Tibial artery (tissue), 4 donors: ENCODE results near the gene PLXNA4.

Source experiments
- DNase-seq, 2 donors: peaks; one replicate each; pipeline ENCODE4 v3.0.0-alpha.2; 2019
- H3K27ac ChIP-seq, 2 donors: fragments of 200-600 bp; sonication (generic) in 1 of 2; 1 replicate in 1 of 2; 2 replicates in 1 of 2; pipeline ENCODE4 v1.5.1; 2018 to 2019; ENCODE audit warnings: mild to moderate bottlenecking in 1 of 2
- H3K27me3 ChIP-seq, 2 donors: fragments of 200-600 bp; sonication (generic) in 1 of 2; one replicate each; pipeline versions ENCODE4 v1.5.1 to v1.6.0; 2016 to 2019
- H3K36me3 ChIP-seq, 3 donors: fragments of 200-600 bp; sonication (generic) in 2 of 3; one replicate each; pipeline ENCODE4 v1.5.1; 2016 to 2019; ENCODE audit warnings: mild to moderate bottlenecking in 2 of 3
- H3K4me1 ChIP-seq, 4 donors: fragments of 200-600 bp; sonication (generic) in 2 of 4; 1 replicate in 3 of 4; 2 replicates in 1 of 4; pipeline ENCODE4 v1.5.1; 2016 to 2019
- H3K4me3 ChIP-seq, 2 donors: fragments of 200-600 bp; sonication (generic) in 1 of 2; 1 replicate in 1 of 2; 2 replicates in 1 of 2; pipeline ENCODE4 v1.5.1; 2018 to 2019; ENCODE audit warnings: mild to moderate bottlenecking in 2 of 2
- H3K9me3 ChIP-seq, 3 donors: fragments of 200-600 bp; sonication (generic) in 1 of 3; one replicate each; pipeline ENCODE4 v1.5.1; 2016 to 2019
- CTCF ChIP-seq, 2 experiments: fragments of 200-600 bp in 1 of 2; fragments of 450-650 bp in 1 of 2; IDR thresholded peaks; one replicate each; pipeline ENCODE4 v1.5.1; 2017 to 2019; ENCODE audit warnings: antibody characterized with exemption in 2 of 2, mild to moderate bottlenecking in 1 of 2, moderate library complexity in 1 of 2
- intact Hi-C: fragments of 100-400 bp; cut with DNase I; formaldehyde crosslinking; loops from one replicate; pipeline ENCODE4 v1.15.0; 2023; ENCODE audit warnings: low total_unique reads

The PLXNA4 gene

DNA sequence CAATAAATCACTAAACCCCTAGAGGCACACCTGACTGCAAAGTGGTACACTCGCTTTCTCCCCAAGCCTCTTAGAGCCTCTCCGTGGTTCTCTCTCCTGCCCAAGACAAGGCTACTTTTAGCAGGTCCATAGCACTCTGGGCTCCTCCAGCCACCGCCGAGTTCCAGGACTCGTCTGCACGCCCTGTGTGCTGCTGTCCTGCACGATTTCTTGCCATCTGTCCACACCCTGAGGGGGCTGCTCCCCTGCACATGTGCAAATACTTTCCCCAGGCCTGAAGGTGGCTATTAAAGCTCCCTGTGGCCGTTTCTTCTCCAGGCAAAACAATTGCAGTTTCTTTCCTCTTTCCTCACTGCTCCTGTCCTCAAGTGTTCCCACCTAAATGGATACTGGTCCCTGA is 414.3 kb downstream of the PLXNA4 start:
- DNase-seq, result no peak
- Histone ChIP-seq H3K36me3 (peaks cover 0 to 5% (median 0%) of the 10 kb centered on the region in 3 donors), H3K9me3 (no peaks in the 10 kb centered on the region), H3K4me1 (peaks cover 0 to 19% (median 17%) of the 10 kb centered on the region in 4 donors), H3K27me3 (no peaks in the 10 kb centered on the region), H3K4me3 (no peak overlapping the region), H3K27ac (no peak overlapping the region)
- intact Hi-C loops, result no loop called here
- no peak for TF ChIP-seq CTCF (IDR thresholded peaks at IDR 0.05)

DNA sequence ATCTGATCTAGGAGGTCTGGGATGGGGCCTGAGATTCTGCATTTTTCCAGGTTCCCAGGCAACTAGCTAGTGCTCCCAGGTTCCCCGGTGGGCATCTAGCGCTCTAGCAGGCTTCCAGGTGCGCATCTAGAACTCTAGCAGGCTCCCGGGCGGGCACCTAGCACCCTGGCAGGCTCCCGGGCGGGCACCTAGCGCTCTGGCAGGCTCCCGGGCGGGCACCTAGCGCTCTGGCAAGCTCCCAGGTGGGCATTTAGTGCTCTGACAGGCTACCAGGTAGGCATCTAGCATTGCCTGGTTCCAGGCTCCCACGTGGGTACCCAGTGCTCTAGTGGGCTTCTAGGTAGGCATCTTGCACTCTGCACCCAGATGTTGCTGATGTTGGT is 414.7 kb downstream of the PLXNA4 start:
- H3K4me3 ChIP-seq, result no peak overlapping the region
- H3K9me3 ChIP-seq, result no peaks in the 10 kb centered on the region
- intact Hi-C loops, result no loop called here
- H3K27ac ChIP-seq, result no peak overlapping the region
- H3K4me1 ChIP-seq, result peaks cover 0 to 19% (median 17%) of the 10 kb centered on the region in 4 donors
- H3K27me3 ChIP-seq, result no peaks in the 10 kb centered on the region
- no peak for DNase-seq
- peaks cover 0 to 5% (median 0%) of the 10 kb centered on the region in 3 donors for H3K36me3 ChIP-seq
- no peak for TF ChIP-seq CTCF (IDR thresholded peaks at IDR 0.05)

- H3K27me3 ChIP-seq, result no peaks in the 10 kb centered on the region
- intact Hi-C loops, result no loop called here
- peaks cover 0 to 19% (median 17%) of the 10 kb centered on the region in 4 donors for H3K4me1 ChIP-seq
- peaks cover 0 to 5% (median 0%) of the 10 kb centered on the region in 3 donors for H3K36me3 ChIP-seq
- H3K9me3 ChIP-seq, result no peaks in the 10 kb centered on the region
- H3K4me3 ChIP-seq, result no peak overlapping the region
- no peak for TF ChIP-seq CTCF (IDR thresholded peaks at IDR 0.05)
- H3K27ac ChIP-seq, result no peak overlapping the region
- DNase-seq, result no peak
These were observed 415.4 kb downstream of the PLXNA4 start for GRCh38 chr7:132160611-132161532.

DNA sequence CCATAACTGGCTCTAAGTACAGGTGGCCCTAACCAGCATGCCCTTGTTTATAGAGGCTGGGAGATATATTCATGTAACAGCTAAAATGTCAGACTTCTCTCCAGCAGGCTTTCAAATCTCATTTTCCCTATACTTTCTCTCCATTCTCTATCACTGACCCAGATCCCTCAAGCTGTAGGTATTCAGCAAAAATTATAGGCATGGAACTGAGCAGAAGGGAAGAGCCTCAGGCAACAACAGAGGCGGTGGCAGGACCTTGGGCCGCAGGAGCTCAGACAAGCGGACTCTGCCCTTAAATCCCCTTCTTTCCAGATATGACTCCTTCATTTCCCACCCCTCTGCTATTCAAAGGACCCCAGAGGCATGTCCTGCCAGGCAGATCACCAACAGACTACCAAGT is 417.4 kb downstream of the PLXNA4 start:
- intact Hi-C loops, result loop anchor here (10.0 kb wide), 1 partner anchor 214 kb away; no protein-coding TSS in a partner anchor
- Histone ChIP-seq H3K27me3 (no peaks in the 10 kb centered on the region), H3K36me3 (peaks cover 0 to 5% (median 0%) of the 10 kb centered on the region in 3 donors)

DNA sequence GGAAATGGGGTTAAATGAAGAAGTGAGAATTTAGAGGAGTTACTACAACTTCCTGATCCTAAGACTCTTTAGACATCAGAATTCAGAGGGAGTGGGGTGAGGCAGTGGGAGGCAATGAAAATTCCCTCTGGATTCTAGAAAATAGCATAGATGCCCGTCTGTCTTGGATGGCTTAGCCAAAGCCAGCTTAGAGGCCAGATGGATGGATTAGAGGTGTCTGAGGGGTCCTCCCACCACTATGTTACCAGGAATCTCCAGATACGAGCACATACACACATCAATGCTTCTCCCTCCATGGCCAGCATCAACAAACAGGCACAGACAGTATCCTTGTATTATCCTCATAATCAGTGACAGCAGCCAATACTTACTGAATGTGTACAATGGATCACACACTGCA is 418.1 kb downstream of the PLXNA4 start:
- H3K4me3 ChIP-seq, result no peak overlapping the region
- no peaks in the 10 kb centered on the region for H3K27me3 ChIP-seq
- intact Hi-C loops, result loop anchor here (10.0 kb wide), 1 partner anchor 213 kb away; no protein-coding TSS in a partner anchor
- H3K4me1 ChIP-seq, result peaks cover 0 to 19% (median 17%) of the 10 kb centered on the region in 4 donors
- H3K27ac ChIP-seq, result no peak overlapping the region
- H3K36me3 ChIP-seq, result peaks cover 0 to 5% (median 0%) of the 10 kb centered on the region in 3 donors
- no peak for DNase-seq
- no peaks in the 10 kb centered on the region for H3K9me3 ChIP-seq
- TF ChIP-seq CTCF (IDR thresholded peaks at IDR 0.05), result no peak

More for the DNA sequence above, 417.4 kb downstream of the PLXNA4 start:
- TF ChIP-seq CTCF (IDR thresholded peaks at IDR 0.05), result no peak
- no peak for DNase-seq
- Histone ChIP-seq H3K27ac (no peak overlapping the region), H3K4me1 (peaks cover 0 to 19% (median 17%) of the 10 kb centered on the region in 4 donors), H3K4me3 (no peak overlapping the region), H3K9me3 (no peaks in the 10 kb centered on the region)
